ENCODE data around the gene ATP11A.
A peak's percentile ranks its signal among the peaks of the same experiment; 100 is the strongest.
"Not testable (repeated sequence)": the region's sequence is repeated elsewhere in the genome, so short reads cannot be mapped to it uniquely, and the experiment has no call there.

Gene ATP11A

DNA sequence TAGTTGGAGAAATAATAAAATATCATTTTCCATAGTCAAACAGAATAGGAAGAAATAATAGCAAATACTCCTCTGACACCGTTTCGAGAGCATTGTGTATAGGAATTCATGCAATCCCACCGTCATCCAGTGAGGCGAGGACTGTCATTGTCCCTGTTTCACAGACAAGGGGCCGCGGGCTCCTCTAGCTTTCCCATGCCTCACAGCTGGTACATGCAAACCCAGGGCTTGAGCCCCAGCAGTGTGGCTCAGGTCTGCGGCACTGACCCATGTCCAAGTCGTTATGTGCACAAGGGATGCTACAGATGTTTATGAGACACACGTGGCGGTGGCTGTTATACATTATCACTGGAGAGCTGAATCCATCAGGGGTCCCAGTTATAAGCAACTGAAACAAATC is 18.5 kb upstream of the ATP11A start:
- no peak for DNase-seq

DNA sequence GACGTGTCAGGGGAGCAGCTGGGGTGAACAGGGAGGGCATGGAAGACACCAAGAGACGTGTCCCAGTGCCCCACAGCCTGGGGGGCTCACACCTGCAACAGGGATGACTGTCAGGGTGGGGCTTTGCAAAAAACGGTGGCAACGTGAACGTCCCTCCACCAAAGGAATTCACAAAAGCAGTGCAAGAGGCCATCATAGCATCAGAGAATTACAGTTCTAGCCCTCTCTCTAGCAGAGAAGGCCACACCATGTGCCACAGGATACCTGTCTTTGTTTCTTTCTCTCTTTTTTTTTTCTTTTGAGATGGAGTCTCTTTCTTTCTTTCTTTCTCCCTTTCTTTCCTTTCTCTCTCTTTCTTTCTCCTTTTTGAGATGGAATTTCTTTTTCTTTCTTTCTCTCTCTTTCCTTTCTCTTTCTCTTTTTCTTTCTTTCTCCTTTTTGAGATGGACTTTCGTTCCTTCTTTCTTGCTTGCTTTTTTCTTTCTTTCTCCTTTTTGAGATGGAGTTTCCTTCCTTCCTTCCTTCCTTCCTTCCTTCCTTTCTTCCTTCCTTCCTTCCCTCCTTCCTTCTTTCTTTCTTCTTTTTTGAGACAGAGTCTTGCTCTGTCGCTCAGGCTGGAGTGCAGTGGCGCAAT is 17.1 kb upstream of the ATP11A start:
- DNase-seq: no peak

DNA sequence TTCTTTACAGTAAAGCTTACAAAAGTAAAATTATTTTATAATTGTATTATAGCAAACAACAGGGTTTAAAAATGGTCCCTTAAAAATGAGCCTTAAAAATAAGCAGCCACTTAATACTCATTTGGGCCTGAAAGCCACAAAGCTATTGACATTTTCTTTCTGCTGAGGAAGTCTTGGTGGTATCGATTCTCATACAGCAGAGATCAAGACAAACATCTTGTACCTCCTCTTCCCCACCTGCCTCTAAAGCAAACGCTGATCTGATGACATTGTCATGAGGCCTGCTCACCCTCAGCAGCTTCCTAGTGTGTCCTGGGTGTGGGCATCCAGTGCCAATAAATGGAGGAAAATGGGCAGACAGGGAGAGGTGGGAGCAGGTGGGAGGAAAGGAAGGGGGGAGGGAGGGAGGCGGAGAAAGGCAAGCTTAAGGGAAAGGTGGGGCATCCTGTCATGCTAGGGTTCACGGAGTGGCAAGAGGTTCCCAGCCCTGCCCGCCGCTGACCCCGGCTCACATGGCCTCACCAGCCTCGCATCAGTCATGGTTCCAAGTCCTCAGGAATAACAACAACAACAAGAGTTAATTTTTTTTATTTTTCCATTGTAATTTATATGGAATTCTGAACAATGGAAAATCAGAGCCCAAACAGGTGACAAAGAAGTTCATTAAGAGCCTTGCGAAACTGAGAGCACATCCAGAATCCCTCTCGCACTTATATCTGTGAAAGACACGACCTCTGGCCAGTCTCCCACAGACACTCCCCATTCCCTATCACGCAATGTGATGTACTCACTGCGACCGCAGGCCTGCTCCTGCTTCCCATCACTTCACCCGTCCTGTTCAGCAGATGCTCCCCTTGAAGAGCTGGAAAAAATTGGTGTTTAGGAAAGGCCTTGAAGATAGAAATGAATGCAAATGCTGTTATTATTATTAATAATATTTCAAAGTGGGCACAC is 15.1 kb upstream of the ATP11A start:
- no peak for DNase-seq

DNA sequence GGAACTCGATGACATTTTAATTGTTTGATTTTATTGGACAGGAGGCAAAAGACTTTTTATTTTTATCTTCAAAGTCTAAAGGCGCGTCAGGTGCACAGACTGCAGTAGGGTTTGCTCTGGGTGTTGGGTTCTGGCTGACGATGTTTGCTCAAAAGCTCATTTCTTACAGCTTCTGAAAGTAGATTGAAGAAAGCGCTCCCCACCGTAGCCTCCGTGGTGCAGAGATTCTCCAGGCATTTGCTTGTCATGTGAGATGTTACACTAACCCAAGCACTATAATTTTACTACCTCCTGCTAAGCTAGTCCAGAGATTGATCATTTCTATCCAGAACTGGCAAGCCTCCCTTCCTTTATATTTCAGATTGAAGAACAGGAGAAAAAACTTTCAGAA is 14.5 kb upstream of the ATP11A start:
- no peak for DNase-seq

DNA sequence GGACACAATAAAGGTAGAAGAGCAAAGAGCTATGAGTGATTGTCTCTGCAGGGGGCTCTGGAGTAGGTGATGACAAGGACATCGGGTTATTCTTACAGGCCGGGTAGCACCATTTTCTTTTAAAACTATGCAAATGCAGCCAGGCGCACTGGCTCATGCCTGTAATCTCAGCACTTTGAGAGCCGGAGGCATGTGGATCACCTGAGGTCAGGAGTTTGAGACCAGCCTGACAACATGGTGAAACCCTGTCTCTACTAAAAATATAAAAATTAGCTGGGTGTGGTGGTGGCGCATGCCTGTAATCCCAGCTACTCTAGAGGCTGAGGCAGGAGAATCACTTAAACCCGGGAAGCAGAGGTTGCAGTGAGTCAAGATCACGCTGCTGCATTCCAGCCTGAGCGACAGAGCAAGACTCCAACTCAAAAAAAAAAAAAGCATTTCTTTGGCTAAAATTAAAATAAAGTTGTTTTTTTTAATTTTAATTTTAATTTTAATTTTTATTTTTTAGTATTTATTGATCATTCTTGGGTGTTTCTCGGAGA is 12.3 kb upstream of the ATP11A start:
- not testable (repeated sequence) for DNase-seq

DNA sequence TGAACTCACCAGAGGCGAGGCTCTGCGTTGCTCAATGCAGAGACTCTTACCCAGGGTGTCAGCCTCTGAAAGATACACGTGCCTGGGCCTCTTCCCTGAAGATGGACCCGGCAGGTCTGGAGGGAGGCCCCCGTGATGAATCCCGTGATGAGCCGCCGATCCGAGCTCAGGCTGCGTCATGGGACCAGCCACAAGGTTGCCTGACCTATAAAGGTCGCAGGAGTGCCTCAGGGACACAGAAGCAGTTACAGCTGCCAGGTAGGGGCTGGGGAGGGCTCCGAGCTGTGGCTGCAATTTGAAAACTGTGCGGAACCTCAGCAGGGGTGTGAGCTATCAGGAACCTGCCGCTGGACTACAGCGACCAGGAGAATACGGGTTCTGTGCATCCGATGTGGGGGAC is 10.5 kb upstream of the ATP11A start:
- no peak for DNase-seq

DNA sequence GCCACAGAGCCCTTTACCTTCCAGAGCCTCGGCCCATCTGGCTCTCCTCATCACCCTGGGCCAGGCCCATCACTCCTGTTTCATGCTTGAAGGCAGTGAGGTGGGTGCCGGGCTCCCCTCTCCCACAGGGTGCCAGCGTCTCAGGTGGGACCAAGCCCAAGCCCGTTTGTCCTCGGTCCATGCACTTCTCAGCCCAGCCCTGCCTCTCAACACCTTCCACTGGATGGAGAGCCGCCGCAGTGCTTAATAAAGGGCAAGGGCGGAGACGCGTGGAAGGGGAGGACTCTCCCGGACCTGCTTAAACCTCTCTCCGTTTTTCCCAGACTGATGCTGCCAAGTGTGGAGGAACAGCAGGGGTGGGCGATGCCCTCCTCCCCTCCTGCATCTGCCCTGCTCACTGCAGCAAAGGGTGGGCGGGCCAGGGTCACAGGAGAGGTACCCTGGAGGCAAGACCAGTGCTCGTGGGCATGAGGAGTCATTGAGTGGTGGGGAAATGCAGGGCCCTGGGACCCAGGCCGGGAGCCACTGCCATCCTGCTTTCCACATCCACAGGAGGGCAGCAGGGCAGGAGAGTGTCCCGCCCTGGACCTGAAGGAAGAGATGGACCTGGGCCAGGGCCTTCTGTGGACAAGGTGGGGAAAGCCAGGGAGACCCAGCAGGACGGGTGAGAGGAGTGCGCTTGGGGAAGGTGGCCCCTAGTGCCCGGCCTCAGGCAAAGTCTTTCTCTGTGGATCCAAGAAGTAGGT is 9.7 kb upstream of the ATP11A start:
- no peak for DNase-seq

DNA sequence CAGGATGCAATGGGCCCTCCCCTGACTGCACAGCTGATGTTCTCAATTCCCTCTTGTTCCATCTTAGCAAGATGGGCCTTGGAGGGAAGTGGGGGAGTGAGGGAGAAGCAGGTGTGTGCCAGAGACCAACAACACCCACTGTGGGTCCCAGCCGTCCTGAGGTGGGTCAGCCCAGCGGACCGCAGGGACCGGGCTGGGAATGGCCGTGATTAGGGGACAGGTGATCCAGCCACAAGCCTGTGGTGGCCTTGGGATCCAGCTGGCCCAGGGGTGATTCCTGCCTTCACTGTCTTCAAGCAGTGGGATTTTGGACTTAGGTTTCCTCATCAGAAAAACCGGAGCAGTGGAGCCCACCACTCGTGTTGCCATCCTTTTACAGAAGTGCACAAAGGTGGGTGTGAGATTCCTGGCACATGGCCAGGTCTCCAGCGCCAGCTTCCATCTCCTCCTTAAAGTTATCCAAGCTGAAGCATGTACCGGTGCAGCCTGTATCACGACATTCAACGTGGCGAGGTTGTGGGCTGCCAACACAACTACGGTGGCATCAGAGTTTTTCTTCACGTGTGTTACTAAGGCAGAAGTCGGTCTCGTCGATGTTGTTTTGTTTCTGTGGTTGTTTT is 9.0 kb upstream of the ATP11A start:
- DNase-seq: no peak

DNA sequence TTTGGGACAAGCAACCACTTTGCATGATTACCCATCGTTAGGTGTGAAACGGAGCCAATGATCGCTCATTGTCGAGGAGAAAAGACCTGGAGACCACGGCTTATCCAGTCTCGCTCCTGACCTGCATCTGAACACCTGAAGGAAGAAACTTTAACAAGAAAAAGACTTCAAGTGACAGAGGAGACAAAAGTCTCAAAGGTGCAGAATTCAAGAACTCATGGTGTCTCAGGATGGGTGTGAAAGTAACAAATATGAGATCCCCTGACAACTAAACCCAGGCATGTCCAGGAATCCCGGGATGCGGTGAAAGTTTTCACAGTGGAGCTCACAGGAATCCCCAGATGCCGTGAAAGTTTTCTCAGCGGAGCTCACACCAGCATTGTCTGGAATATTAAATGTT is 6.3 kb upstream of the ATP11A start:
- no peak for DNase-seq

DNA sequence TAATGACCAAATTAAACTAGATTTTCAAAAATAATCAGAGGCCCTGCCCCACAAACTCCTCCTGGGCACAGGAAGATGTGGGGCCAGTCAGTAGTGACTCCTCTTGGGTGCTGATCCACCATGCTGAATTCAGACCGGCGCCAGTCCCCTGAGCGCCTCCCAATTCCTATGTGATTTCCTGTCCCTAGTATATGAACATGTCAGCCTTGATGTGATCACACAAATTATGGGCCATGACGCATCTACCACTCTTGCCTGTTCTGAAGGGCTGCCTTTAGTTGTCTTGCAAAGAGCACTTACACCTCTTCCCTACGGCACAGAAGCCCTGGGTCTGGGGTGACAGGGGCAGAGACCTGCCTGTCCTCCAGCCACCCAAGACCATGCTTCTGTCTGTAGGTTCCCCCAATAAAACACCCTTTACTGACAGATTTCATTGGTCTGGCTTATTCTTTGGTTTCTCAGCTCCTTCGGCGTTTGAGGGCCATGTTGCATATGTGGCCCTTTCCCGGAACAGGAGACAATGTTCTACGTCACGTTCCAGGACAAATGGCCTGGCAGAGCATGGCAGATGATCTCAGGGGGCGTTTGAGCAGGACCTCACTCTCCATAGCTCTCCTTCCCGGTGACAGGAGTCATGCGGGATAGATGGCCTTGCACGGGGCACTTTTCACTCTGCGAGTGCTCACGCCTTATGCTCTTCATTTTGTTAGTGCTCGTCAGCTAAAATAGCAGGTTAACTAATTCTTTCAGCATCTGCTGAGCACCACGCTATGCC is 5.6 kb upstream of the ATP11A start:
- DNase-seq: no peak

DNA sequence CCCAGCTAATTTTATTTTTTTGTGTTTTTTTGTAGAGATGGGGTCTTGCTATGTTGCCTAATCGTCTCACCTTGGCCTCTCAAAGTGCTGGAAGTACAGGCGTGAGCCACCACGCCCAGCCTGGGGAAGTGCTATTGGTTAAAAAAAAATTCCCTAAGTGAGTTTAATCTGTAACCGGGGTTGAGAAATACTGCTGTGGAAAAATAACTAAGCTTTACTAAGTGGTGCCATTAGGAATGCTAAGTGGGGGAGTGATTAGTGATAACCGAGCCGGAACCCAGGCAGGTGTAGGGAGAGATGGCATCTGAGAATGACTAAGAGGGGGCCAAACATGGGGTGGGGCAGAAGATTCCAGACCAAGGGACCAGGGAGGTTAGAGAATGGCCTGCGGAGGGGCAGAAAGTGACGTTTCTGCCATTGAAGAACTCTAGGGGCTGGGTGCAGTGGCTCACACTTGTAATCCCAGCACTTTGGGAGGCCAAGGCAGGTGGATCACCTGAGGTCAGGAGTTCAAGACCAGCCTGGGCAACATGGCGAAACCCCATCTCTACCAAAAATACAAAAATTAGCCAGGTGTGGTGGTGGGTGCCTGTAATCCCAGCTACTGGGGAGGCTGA is 4.5 kb upstream of the ATP11A start:
- not testable (repeated sequence) for DNase-seq

DNA sequence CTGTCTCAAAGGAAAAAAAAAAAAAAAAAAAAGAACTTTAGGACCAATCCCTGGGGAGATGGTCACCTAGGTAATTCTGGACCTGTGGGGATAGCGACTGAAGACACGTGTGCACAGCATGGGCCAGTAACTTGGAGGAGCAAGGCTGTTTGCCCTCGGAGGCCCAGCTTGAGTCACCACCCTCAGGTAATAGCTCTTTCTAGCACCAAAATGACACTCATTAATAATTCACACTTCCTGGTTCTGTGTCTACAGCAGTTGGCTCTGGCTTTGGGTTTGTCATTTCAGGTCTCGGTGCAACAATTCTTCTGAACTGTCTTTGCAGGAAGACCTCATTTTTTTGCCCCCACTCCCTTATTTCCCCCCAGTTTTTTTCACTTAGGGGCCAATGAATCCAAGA is 3.9 kb upstream of the ATP11A start:
- no peak for DNase-seq

DNA sequence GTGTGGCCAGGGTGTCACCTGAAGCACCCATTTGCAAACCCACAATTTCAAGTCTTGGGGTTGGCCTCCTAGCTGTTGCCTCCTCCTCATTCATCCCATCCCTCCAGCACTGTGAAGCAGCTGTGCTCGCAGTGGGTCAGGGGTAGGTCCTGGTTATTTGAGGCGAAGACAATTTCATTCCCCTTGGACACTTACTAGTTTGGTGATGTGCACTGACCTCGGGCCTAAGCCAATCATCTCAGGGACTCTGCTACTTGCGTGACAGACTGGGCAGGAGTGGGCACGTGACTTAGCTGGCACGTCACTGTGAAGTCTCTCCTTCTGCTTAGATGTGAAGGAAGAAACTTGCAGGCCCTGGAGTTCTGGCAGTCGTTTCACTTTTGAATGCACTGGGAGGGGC is 3.5 kb upstream of the ATP11A start:
- DNase-seq: no peak

DNA sequence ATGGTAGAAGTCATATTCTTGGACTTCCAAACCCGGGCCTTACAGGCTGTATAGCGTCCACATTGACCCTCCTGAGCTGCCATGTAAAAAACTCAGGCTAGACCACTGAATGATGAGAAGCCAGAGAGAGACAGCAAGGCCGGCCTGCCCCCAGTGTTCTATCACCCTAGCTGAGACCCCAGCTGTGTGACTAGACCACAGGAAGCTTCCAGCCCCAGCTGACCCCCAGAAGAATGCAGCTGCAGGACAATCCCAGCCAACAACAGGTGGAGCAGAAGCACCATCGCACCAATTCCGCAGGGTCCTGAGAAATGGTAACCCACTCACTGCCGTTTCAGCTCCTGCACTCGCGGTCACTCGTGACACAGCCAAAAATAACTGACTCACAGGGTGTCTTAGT is 2.9 kb upstream of the ATP11A start:
- DNase-seq: no peak

DNA sequence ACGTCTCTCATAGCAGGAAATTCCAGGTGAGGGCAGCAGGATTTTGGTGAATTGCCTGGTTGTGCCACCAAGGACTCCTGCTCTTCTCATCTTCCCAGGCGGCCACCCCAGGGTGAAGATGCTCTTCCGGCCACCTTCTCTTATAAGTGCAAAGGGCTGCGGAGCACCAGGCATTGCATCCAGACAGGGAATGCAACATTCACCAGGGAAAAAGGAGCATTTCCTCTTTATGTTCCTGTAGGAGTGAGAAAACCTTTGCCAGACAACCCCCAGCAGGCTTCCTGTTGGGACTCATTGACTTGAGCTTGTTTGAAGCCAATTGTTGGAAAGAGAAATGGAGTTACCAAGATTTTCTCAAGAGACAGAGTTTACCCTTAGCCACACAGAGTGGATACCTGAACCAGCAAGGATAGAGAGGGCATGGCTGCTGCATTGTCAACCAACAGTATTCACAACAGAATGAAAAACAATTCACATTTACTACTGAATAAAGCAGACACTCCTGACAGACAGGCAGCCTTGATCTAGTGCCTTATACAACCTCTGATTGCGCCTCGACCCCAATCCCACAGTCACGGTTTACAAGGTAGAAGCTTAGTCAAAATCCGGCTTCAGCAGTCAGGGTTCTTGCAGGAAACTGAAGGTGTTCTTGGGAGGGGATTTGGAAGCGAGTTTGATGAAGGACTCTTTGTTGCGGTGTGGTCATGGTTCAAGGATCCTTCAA is 1.8 kb upstream of the ATP11A start:
- no peak for DNase-seq

DNA sequence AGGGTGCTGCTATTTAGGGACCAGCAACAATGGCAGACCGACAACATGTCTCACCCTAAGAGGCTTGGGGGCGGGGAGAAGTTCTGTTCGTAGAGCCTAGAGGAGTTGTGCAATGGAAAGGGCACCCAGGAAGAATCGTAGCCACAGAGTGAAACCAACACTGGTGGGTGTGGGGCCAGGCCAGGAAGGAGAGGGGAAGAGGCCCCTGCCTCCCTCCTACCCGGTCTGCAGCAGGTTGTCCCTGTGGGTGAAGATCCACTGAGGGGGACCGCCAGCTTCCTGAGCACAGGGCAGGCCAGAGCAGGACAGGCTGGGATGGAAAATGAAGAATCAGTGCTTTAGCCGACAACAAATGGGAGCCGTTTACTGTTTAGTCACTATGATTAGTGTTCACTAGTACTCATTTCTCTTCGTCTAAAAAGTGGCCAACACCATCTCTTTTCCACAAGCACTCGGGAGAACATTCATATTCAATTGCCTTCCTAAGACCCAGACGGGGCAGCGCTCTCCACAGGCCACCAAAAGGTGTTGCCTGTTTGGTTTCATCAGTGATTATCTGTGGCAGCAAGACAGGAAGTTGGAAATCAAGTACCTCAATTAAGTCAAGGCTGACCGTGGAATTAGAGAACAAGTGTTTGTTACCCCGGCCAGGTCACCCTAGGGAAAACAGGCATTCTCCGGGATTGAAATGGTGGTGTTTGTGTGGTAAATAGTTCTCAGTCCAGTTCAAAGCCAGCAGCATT is 1.1 kb upstream of the ATP11A start:
- peak; percentile 39 for DNase-seq

DNA sequence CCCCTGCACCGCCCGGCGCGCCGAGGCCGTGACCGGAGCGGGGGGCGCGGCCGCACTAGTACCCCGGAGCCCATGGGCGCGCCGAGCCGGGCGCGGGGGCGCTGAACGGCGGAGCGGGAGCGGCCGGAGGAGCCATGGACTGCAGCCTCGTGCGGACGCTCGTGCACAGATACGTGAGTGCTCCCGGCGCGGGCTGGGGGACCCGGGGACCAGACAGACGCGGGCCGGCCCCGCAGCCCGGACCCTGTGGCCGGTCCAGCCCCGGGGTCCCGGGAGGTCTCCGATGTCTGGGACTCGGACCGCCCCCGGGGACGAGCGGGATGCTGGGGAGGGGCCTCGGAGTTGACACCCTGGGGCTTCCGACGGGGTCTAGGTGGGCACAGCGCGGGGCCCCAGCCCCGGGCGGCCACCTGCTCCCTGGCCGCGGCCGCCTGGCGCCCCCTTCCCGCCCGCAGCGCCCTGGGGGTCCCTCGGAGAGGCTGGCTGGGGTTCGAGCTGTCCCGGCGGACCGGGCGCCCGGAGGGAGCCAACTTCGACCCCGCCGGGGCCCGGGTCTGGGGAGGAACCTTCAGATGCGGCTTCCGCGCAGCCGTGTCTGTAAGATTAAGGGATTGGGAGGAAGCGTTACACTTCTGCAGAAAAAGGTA is 568 bp downstream of the ATP11A start:
- DNase-seq: no peak

DNA sequence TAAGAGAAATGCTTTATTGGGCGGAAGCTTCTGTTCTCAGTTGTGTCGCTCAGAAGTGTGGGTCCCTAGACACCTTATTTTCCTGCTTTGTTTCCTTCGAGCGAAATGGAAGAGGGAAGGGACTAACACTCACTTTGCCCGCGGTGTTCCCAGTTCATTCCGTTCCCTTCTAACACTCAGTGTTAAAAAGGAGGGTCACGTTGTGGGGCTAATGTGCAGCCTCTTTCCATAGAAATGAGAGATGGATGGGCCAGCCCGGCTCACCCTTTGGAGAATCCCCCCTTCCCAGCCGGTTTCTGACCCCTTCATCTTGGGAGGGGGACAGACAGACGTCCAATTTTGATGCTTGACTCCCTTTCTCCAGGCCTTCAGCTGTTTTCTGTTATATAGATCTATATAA is 2.3 kb downstream of the ATP11A start:
- DNase-seq: no peak

DNA sequence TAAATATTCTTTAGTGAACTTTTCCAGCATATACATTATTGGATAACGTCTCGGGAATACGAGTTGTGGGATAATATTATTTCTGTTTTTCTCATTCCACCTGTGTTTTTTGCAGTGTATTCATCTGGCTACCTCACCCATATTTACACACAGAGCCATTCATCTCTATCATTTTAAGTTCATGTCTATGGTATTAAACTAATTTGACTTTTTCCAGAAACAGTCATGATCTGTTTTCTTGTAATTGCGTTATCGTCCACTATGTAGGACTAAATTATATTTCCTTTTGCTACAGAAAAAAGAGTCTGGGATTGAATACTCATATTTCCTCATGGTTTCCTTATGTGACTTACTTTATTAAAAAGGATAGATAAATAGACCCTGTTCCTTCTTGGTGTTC is 2.7 kb downstream of the ATP11A start:
- DNase-seq: no peak

Measured in activated CD8-positive, alpha-beta memory T cell treated with anti-CD3 and anti-CD28 coated beads, Interleukin-2, amount 50 U/mL, for 4 hours (primary cell).